GM18951 (cell line): ENCODE results near the gene SDF2L1.
A peak's percentile ranks its signal among the peaks of the same experiment; 100 is the strongest.
"Not testable (repeated sequence)": the region's sequence is repeated elsewhere in the genome, so short reads cannot be mapped to it uniquely, and the experiment has no call there.

Source experiments
- POLR2A ChIP-seq: IDR thresholded peaks from 4 replicates; pipeline ENCODE4 v1.6.1; 2011; ENCODE audit warnings: mild to moderate bottlenecking; ENCODE audit not compliant: insufficient read length, insufficient read depth; ENCODE audit errors: extremely low read depth
- in situ Hi-C: fragments of 300-500 bp; cut with MboI; formaldehyde crosslinking; loops from one replicate; pipeline ENCODE4 v1.12.0; 2022; ENCODE audit warnings: low sequenced_read_pairs, mixed read lengths, inconsistent platforms; ENCODE audit not compliant: unreplicated experiment

The SDF2L1 gene, protein sequence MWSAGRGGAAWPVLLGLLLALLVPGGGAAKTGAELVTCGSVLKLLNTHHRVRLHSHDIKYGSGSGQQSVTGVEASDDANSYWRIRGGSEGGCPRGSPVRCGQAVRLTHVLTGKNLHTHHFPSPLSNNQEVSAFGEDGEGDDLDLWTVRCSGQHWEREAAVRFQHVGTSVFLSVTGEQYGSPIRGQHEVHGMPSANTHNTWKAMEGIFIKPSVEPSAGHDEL

GRCh38 chr22:21641789-21642583, at the start of gene SDF2L1:
Gene SDF2L1, plus strand, starts transcription at chr22:21642302. Its CDS starts 35 bp downstream, at chr22:21642337.
- peak; percentile 95 for TF ChIP-seq POLR2A
- in situ Hi-C loops, result loop anchor here (25.0 kb wide), 1 partner anchor 230 kb away; the partner anchor contains the start of gene HIC2

DNA sequence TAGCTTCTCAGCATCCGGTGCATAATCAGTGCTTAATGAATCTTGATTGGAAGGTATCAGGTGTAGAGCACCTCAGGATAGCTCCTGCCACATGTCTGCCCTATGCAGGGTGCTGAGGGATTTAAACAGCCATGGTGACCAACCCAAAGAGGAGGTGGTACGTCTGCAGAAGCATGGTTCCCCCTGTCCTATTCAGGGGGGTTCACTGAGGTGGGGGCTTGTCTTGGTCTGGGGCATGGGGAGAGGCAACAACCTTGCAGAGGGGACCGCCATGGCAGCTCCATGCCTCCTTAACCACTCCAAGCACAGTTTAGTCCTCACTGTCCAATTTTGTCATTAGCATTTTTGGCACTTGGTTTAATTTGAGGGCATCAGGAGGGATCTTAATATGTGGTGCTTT, 49.7 kb upstream of the SDF2L1 start:
- in situ Hi-C loops, result no loop called here
- no peak for TF ChIP-seq POLR2A

DNA sequence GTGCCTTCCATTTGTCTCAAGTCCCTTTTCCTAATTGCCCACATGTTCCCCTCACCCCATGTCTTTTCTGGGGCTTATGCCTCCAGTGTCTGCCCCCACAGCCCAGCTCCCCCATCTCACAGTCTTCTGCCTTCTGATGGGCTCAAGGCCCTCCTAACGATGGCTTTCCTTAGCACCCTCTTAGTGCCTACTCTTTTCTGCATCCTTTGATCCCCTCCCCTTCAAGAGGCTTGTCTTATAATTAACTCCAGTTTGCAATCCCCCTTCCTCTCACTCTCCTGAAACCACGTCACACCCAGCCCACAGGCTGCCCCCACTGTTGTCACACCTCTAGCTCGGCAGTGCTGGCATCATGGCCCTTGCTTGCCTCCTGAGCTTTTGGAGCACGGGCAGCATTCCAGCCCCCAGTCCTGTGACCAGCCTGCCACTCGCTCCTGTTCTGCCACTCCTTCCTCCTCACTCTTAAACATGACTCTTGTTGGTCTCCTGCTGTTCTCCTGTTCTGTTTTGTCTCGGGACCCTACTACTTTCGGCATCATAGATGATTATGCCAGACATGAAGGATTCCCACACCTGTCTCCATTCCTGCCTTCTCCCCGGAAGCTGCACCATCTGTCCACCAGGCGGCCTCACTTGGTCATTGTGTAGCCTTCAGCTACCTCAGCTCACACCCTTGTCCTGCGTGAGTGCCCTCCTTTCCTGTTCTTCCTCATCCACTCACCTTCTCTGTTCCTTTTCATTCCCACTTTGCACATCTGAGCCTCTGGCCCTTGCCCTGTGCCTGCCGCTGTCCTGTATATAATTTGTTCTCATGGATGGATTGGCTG, 48.5 kb upstream of the SDF2L1 start:
- in situ Hi-C loops, result no loop called here
- no peak for TF ChIP-seq POLR2A

DNA sequence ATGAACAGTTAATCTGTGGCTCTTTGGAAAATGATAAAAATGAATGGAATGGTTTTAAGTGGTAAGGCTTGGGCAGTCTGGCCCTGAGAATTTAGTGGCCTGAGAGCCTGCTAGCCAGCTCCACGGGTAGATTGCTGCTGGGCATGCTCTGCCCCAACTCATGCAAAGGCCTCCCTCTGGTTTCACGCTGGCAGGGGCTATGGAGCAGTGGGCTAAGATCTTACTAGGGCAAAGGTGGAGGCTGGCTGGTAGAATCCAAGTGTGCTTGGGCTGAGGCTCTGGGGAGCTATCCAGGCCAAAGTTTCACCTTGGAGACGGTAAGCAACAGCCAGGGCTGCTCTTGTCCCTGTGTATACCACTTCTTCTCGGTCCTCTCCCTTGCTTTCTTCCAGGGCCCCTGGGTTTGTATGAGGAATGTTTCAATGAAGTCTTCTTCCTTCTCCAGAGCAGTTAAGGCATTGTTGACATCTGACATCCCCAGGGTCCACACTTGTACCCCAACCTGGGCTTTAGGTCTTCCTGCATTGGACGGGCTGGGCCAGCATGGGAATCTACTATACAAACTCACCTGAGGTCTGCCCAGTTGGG, 47.1 kb upstream of the SDF2L1 start:
- TF ChIP-seq POLR2A, result no peak

GRCh38 chr22:21596356-21597135, 45.6 kb upstream of the SDF2L1 start:
- in situ Hi-C loops, result not testable (repeated sequence)

More for the DNA sequence above, 47.1 kb upstream of the SDF2L1 start:
- in situ Hi-C loops, result no loop called here

GRCh38 chr22:21598302-21598701, 43.8 kb upstream of the SDF2L1 start:
- TF ChIP-seq POLR2A, result no peak
- in situ Hi-C loops, result no loop called here

GRCh38 chr22:21599053-21599893, 42.8 kb upstream of the SDF2L1 start:
- TF ChIP-seq POLR2A, result no peak
- in situ Hi-C loops, result no loop called here

DNA sequence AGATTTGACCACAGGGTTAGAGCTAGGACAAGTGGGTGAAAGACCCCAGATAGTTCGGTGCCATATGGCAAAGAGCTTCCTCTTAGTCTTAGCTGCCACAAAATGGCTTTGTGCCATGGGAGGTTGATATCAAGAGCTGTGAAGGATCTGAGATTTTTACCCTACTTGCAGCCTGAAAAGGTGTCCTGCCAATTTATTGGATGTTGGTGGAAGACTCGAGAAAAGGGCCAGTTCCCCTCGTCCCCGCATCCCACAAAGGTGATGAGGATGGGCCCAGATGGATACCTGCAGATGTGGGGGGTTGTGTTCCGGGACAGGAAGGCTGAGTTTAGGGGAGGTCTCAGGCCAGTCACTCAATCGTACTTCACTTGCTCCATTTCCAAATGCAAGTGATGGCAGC, 39.5 kb upstream of the SDF2L1 start:
- no peak for TF ChIP-seq POLR2A
- in situ Hi-C loops, result no loop called here

GRCh38 chr22:21603973-21604372, 38.1 kb upstream of the SDF2L1 start:
- no peak for TF ChIP-seq POLR2A
- in situ Hi-C loops, result no loop called here

GRCh38 chr22:21605887-21606564, 36.1 kb upstream of the SDF2L1 start:
- no peak for TF ChIP-seq POLR2A
- in situ Hi-C loops, result no loop called here

GRCh38 chr22:21606775-21607174, 35.3 kb upstream of the SDF2L1 start:
- TF ChIP-seq POLR2A, result no peak
- in situ Hi-C loops, result no loop called here

DNA sequence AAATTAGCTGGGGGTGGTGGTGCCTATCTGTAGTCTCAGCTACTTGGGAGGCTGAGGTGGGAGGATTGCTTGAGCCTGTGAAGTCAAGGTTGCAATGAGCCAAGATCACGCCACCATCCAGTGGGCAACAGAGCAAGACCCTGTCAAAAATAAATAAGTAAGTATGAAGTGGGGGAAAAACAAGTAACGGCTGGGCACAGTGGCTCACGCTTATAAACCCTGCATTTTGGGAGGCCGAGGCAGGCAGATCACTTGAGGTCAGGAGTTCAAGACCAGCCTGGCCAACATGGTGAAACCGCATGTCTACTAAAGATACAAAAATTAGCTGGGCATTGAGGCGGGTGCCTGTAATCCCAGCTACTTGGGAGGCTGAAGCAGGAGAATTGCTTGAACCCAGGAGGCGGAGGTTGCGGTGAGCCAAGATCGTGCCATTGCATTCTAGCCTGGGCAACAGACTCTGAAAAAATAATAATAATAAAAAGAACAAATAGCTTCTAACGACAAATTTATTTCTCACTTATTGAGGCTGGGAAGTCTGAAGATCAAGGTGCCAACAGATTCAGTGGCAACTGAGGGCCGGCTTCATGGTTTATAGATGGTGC, 32.4 kb upstream of the SDF2L1 start:
- in situ Hi-C loops, result not testable (repeated sequence)
